IPS-18a (cell line): ENCODE data around the gene LDLRAP1.

Source experiments
- H3K27ac ChIP-seq: one replicate; pipeline ENCODE4 v1.5.1; 2013; ENCODE audit warnings: low read length
- H3K27me3 ChIP-seq: one replicate; pipeline ENCODE4 v1.6.1; 2013; ENCODE audit warnings: mild to moderate bottlenecking, low read length; ENCODE audit not compliant: control insufficient read depth, insufficient read depth
- H3K36me3 ChIP-seq: one replicate; pipeline ENCODE4 v1.6.1; 2013; ENCODE audit warnings: low read depth, low read length; ENCODE audit not compliant: control insufficient read depth
- H3K4me1 ChIP-seq: one replicate; pipeline ENCODE4 v1.6.1; 2013; ENCODE audit warnings: low read depth, low read length; ENCODE audit not compliant: control insufficient read depth
- H3K4me3 ChIP-seq: one replicate; pipeline ENCODE4 v1.5.1; 2013; ENCODE audit warnings: low read length
- H3K9ac ChIP-seq: one replicate; pipeline ENCODE4 v1.6.1; 2013; ENCODE audit warnings: mild to moderate bottlenecking, low read length, moderate library complexity
- H3K9me3 ChIP-seq: one replicate; pipeline ENCODE4 v1.6.1; 2013; ENCODE audit warnings: low read depth, low read length; ENCODE audit not compliant: control insufficient read depth

LDLRAP1 gene

GRCh38 chr1:25549273-25550154 is 6.1 kb downstream of the LDLRAP1 start:
- no peaks in the 10 kb centered on the region for H3K4me1 ChIP-seq
- H3K27me3 ChIP-seq = peaks cover 10% of the 10 kb centered on the region
- no peak overlapping the region for H3K9ac ChIP-seq
- H3K36me3 ChIP-seq = no peaks in the 10 kb centered on the region
- H3K9me3 ChIP-seq = no peaks in the 10 kb centered on the region
- H3K27ac ChIP-seq = no peak overlapping the region
- H3K4me3 ChIP-seq = no peak overlapping the region

GRCh38 chr1:25550155-25550506 is 6.7 kb downstream of the LDLRAP1 start:
- Histone ChIP-seq H3K36me3 (no peaks in the 10 kb centered on the region), H3K27ac (no peak overlapping the region), H3K4me1 (no peaks in the 10 kb centered on the region), H3K27me3 (peaks cover 4% of the 10 kb centered on the region), H3K9ac (no peak overlapping the region), H3K9me3 (no peaks in the 10 kb centered on the region), H3K4me3 (no peak overlapping the region)

GRCh38 chr1:25550683-25551310 is 7.4 kb downstream of the LDLRAP1 start:
- Histone ChIP-seq H3K9me3 (no peaks in the 10 kb centered on the region), H3K4me1 (no peaks in the 10 kb centered on the region), H3K27ac (no peak overlapping the region), H3K27me3 (no peaks in the 10 kb centered on the region), H3K4me3 (no peak overlapping the region), H3K36me3 (no peaks in the 10 kb centered on the region), H3K9ac (no peak overlapping the region)

GRCh38 chr1:25553749-25554429 is 10.5 kb downstream of the LDLRAP1 start:
- no peaks in the 10 kb centered on the region for H3K4me1 ChIP-seq
- no peak overlapping the region for H3K9ac ChIP-seq
- H3K27me3 ChIP-seq = no peaks in the 10 kb centered on the region
- no peaks in the 10 kb centered on the region for H3K36me3 ChIP-seq
- H3K9me3 ChIP-seq = no peaks in the 10 kb centered on the region
- H3K27ac ChIP-seq = no peak overlapping the region
- H3K4me3 ChIP-seq = no peak overlapping the region

- Histone ChIP-seq H3K4me3 (no peak overlapping the region), H3K9ac (no peak overlapping the region), H3K9me3 (no peaks in the 10 kb centered on the region), H3K27me3 (no peaks in the 10 kb centered on the region), H3K36me3 (no peaks in the 10 kb centered on the region), H3K27ac (no peak overlapping the region), H3K4me1 (no peaks in the 10 kb centered on the region)
These were observed 11.0 kb downstream of the LDLRAP1 start for GRCh38 chr1:25554430-25554780.

GRCh38 chr1:25554886-25555752 is 11.7 kb downstream of the LDLRAP1 start:
- Histone ChIP-seq H3K27ac (no peak overlapping the region), H3K4me3 (no peak overlapping the region), H3K4me1 (no peaks in the 10 kb centered on the region), H3K36me3 (no peaks in the 10 kb centered on the region), H3K27me3 (no peaks in the 10 kb centered on the region), H3K9me3 (no peaks in the 10 kb centered on the region), H3K9ac (no peak overlapping the region)

GRCh38 chr1:25555753-25556092 is 12.3 kb downstream of the LDLRAP1 start:
- Histone ChIP-seq H3K9me3 (no peaks in the 10 kb centered on the region), H3K27ac (no peak overlapping the region), H3K36me3 (no peaks in the 10 kb centered on the region), H3K4me1 (no peaks in the 10 kb centered on the region), H3K4me3 (no peak overlapping the region), H3K27me3 (no peaks in the 10 kb centered on the region), H3K9ac (no peak overlapping the region)

GRCh38 chr1:25556132-25556670 is 12.8 kb downstream of the LDLRAP1 start:
- Histone ChIP-seq H3K4me1 (no peaks in the 10 kb centered on the region), H3K27ac (no peak overlapping the region), H3K9ac (no peak overlapping the region), H3K27me3 (no peaks in the 10 kb centered on the region), H3K4me3 (no peak overlapping the region), H3K36me3 (no peaks in the 10 kb centered on the region), H3K9me3 (no peaks in the 10 kb centered on the region)

GRCh38 chr1:25556791-25557476 is 13.5 kb downstream of the LDLRAP1 start:
- Histone ChIP-seq H3K27ac (no peak overlapping the region), H3K4me1 (no peaks in the 10 kb centered on the region), H3K4me3 (no peak overlapping the region)

GRCh38 chr1:25557543-25557942 is 14.1 kb downstream of the LDLRAP1 start:
- Histone ChIP-seq H3K27ac (no peak overlapping the region), H3K9me3 (no peaks in the 10 kb centered on the region), H3K4me3 (no peak overlapping the region), H3K36me3 (no peaks in the 10 kb centered on the region), H3K4me1 (no peaks in the 10 kb centered on the region), H3K9ac (no peak overlapping the region), H3K27me3 (no peaks in the 10 kb centered on the region)

More at GRCh38 chr1:25556791-25557476, 13.5 kb downstream of the LDLRAP1 start:
- H3K27me3 ChIP-seq = no peaks in the 10 kb centered on the region
- no peak overlapping the region for H3K9ac ChIP-seq
- no peaks in the 10 kb centered on the region for H3K36me3 ChIP-seq
- H3K9me3 ChIP-seq = no peaks in the 10 kb centered on the region
